HepG2 (cell line): ENCODE results near the gene ZC3H8. TPM values are rescaled to one million over a fixed set of nuclear protein-coding genes. Genes with fewer than 3 reads are reported as not detected.

ENCODE experiments used
- AHR ChIP-seq: IDR thresholded peaks from 2 replicates; pipeline ENCODE4 v1.6.1; 2018; ENCODE audit warnings: missing genetic modification reagents, missing compliant biosample characterization
- GLI4 ChIP-seq: sonication (generic); formaldehyde crosslinking; IDR thresholded peaks from 2 replicates; pipeline ENCODE4 v1.5.1; 2020; ENCODE audit warnings: missing genetic modification reagents, mild to moderate bottlenecking, moderate library complexity, borderline replicate concordance
- HES4 ChIP-seq: sonication (generic); formaldehyde crosslinking; IDR thresholded peaks from 2 replicates; pipeline ENCODE4 v1.9.0; 2021; ENCODE audit warnings: mild to moderate bottlenecking, missing genetic modification reagents, borderline replicate concordance
- HMGA1 ChIP-seq: sonication (generic); formaldehyde crosslinking; conservative IDR thresholded peaks from 2 replicates; pipeline ENCODE4 v1.4.0; 2020; ENCODE audit warnings: missing genetic modification reagents
- JUND ChIP-seq: sonication (generic); formaldehyde crosslinking; IDR thresholded peaks from 2 replicates; pipeline ENCODE4 v1.8.0; 2022; ENCODE audit warnings: mild to moderate bottlenecking, missing genetic modification reagents
- KDM1A ChIP-seq: IDR thresholded peaks from 2 replicates; pipeline ENCODE4 v1.6.1; 2016; ENCODE audit warnings: missing compliant biosample characterization
- KMT2B ChIP-seq: IDR thresholded peaks from 2 replicates; pipeline ENCODE4 v1.6.1; 2016; ENCODE audit warnings: missing genetic modification reagents, missing compliant biosample characterization
- PPARG ChIP-seq: conservative IDR thresholded peaks from 2 replicates; pipeline ENCODE4 v1.6.1; 2016; ENCODE audit warnings: missing biosample characterization, missing genetic modification reagents
- RBAK ChIP-seq: sonication (generic); formaldehyde crosslinking; IDR thresholded peaks from 2 replicates; pipeline ENCODE4 v1.5.1; 2020; ENCODE audit warnings: mild to moderate bottlenecking, missing genetic modification reagents
- SALL2 ChIP-seq: sonication (generic); formaldehyde crosslinking; IDR thresholded peaks from 2 replicates; pipeline ENCODE4 v1.8.1; 2023; ENCODE audit warnings: mild to moderate bottlenecking, missing genetic modification reagents, inconsistent platforms
- SOX5 ChIP-seq: IDR thresholded peaks from 2 replicates; pipeline ENCODE4 v1.6.1; 2016; ENCODE audit warnings: borderline replicate concordance
- SP140L ChIP-seq: sonication (generic); formaldehyde crosslinking; IDR thresholded peaks from 2 replicates; pipeline ENCODE4 v1.4.0; 2020; ENCODE audit warnings: missing genetic modification reagents, borderline replicate concordance
- TBX2 ChIP-seq: sonication (generic); formaldehyde crosslinking; IDR thresholded peaks from 2 replicates; pipeline ENCODE4 v1.5.0; 2020; ENCODE audit warnings: missing genetic modification reagents, mild to moderate bottlenecking, borderline replicate concordance
- ZMYM4 ChIP-seq: sonication (generic); formaldehyde crosslinking; IDR thresholded peaks from 2 replicates; pipeline ENCODE4 v1.8.1; 2023; ENCODE audit warnings: mild to moderate bottlenecking, missing genetic modification reagents
- ZNF776 ChIP-seq: sonication (generic); formaldehyde crosslinking; IDR thresholded peaks from 2 replicates; pipeline ENCODE4 v1.4.0; 2020; ENCODE audit warnings: mild to moderate bottlenecking, missing genetic modification reagents
- polyA plus RNA-seq, 8 experiments: library from polyadenylated mRNA; depleted of rRNA in 3 of 8; stranded (reverse) in 7 of 8; unstranded in 1 of 8; fragments of >200 nt; fragmentation: Illumina TruSeq in 4 of 8; extraction: Trizol in 4 of 8; gene quantifications; 2 replicates each; pipeline versions ENCODE4 v1.2.1 to v1.2.3, GENCODE V29; 2011 to 2016; ENCODE audit warnings: low read depth in 4 of 8, missing spikeins in 1 of 8, mixed read lengths in 1 of 8; ENCODE audit not compliant: insufficient read depth in 1 of 8
- total RNA-seq, 5 experiments: library from RNA; depleted of rRNA; stranded (reverse); fragments of >200 nt; fragmentation: Illumina TruSeq; extraction: Trizol; gene quantifications; 2 replicates each; pipeline ENCODE4 v1.2.3, GENCODE V29; 2016; ENCODE audit warnings: low read depth in 1 of 5
- TF ChIP-seq, protein P1 (sequence below): sonication (generic); formaldehyde crosslinking; IDR thresholded peaks from 2 replicates; pipeline ENCODE4 v1.8.1; 2022; ENCODE audit warnings: mild to moderate bottlenecking, missing genetic modification reagents
- TF ChIP-seq, protein P2 (sequence below): sonication (generic); formaldehyde crosslinking; IDR thresholded peaks from 2 replicates; pipeline ENCODE4 v1.5.0; 2020; ENCODE audit warnings: mild to moderate bottlenecking, missing genetic modification reagents
- TF ChIP-seq, protein P3 (sequence below), 2 experiments: IDR thresholded peaks; 2 replicates each; pipeline ENCODE4 v1.6.1; 2011 to 2012; ENCODE audit warnings: low read length in 2 of 2, borderline replicate concordance in 1 of 2, low read depth in 1 of 2, mild to moderate bottlenecking in 1 of 2, moderate library complexity in 1 of 2
- TF ChIP-seq, protein P4 (sequence below): sonication (generic); formaldehyde crosslinking; IDR thresholded peaks from 2 replicates; pipeline ENCODE4 v1.9.0; 2021; ENCODE audit warnings: missing genetic modification reagents, mild to moderate bottlenecking, borderline replicate concordance
- TF ChIP-seq, protein P5 (sequence below): sonication (generic); formaldehyde crosslinking; IDR thresholded peaks from 2 replicates; pipeline ENCODE4 v1.4.0; 2020; ENCODE audit warnings: missing genetic modification reagents; ENCODE audit errors: not compliant biosample characterization

The ZC3H8 gene
- total and polyA plus RNA-seq, 2 of the 13 experiments (the other 11 are each of a cell fraction or from before 2014, with no cell fraction given), result 4.5 to 17.0 TPM

DNA sequence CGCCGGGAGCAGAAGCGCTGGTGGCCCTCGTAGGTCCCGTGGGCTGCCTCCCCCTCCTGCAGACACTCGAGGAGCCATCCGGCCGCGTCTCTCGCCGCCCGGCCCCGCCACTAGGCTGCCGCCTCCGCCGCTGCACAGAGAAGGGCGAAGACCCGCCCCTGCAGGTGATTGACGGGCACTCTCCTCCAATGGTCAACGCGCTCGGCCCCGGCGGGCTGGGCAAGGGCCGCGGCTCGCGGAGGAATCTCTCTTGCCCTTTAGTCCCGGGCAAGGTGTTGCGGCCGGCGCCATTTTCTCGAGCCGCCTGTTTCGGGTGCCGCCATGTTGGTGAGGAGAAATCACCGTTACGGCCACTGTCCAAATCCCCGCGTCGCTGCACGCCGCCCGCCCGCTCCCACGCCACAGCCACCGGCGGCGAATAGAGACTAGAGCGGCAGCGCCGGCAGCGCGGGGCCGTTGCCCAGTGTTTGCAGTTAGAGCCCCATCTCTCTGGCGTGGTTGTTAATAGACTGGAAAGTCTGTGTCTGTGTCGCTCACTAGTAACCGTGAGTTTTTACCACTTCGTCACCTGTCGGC is 20.6 kb upstream of the ZC3H8 start, which contains the start of gene ZC3H6 (continued):
- TF ChIP-seq SALL2 (CRISPR knock-in tag) (peak; percentile 97), PPARG (CRISPR knock-in tag) (peak; percentile 72; the same call in 1 of the 2 replicates), RBAK (CRISPR knock-in tag) (peak; percentile 39; the same call in 1 of the 2 replicates), JUND (CRISPR knock-in tag) (peak; percentile 47; the same call in 1 of the 2 replicates), HES4 (CRISPR knock-in tag) (peak; percentile 85), TBX2 (CRISPR knock-in tag) (peak; percentile 97), KMT2B (CRISPR knock-in tag) (peak; percentile 96), KDM1A (peak; percentile 63), HMGA1 (CRISPR knock-in tag) (no peak), GLI4 (CRISPR knock-in tag) (peak; percentile 87; the same call in 1 of the 2 replicates), SOX5 (CRISPR knock-in tag) (peak; percentile 77; the same call in 1 of the 2 replicates), AHR (CRISPR knock-in tag) (peak; percentile 96; the same call in 1 of the 2 replicates), ZNF776 (peak; percentile 98), SP140L (CRISPR knock-in tag) (peak; percentile 27; the same call in 1 of the 2 replicates), ZMYM4 (CRISPR knock-in tag) (peak; percentile 97)
- TF ChIP-seq, protein P1, sequence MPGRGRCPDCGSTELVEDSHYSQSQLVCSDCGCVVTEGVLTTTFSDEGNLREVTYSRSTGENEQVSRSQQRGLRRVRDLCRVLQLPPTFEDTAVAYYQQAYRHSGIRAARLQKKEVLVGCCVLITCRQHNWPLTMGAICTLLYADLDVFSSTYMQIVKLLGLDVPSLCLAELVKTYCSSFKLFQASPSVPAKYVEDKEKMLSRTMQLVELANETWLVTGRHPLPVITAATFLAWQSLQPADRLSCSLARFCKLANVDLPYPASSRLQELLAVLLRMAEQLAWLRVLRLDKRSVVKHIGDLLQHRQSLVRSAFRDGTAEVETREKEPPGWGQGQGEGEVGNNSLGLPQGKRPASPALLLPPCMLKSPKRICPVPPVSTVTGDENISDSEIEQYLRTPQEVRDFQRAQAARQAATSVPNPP, result peak; percentile 99
- TF ChIP-seq, protein P2, sequence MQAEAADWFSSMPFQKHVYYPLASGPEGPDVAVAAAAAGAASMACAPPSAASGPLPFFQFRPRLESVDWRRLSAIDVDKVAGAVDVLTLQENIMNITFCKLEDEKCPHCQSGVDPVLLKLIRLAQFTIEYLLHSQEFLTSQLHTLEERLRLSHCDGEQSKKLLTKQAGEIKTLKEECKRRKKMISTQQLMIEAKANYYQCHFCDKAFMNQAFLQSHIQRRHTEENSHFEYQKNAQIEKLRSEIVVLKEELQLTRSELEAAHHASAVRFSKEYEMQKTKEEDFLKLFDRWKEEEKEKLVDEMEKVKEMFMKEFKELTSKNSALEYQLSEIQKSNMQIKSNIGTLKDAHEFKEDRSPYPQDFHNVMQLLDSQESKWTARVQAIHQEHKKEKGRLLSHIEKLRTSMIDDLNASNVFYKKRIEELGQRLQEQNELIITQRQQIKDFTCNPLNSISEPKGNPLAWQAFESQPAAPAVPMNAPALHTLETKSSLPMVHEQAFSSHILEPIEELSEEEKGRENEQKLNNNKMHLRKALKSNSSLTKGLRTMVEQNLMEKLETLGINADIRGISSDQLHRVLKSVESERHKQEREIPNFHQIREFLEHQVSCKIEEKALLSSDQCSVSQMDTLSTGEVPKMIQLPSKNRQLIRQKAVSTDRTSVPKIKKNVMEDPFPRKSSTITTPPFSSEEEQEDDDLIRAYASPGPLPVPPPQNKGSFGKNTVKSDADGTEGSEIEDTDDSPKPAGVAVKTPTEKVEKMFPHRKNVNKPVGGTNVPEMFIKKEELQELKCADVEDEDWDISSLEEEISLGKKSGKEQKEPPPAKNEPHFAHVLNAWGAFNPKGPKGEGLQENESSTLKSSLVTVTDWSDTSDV (CRISPR knock-in tag), result peak; percentile 95
- TF ChIP-seq, protein P3, sequence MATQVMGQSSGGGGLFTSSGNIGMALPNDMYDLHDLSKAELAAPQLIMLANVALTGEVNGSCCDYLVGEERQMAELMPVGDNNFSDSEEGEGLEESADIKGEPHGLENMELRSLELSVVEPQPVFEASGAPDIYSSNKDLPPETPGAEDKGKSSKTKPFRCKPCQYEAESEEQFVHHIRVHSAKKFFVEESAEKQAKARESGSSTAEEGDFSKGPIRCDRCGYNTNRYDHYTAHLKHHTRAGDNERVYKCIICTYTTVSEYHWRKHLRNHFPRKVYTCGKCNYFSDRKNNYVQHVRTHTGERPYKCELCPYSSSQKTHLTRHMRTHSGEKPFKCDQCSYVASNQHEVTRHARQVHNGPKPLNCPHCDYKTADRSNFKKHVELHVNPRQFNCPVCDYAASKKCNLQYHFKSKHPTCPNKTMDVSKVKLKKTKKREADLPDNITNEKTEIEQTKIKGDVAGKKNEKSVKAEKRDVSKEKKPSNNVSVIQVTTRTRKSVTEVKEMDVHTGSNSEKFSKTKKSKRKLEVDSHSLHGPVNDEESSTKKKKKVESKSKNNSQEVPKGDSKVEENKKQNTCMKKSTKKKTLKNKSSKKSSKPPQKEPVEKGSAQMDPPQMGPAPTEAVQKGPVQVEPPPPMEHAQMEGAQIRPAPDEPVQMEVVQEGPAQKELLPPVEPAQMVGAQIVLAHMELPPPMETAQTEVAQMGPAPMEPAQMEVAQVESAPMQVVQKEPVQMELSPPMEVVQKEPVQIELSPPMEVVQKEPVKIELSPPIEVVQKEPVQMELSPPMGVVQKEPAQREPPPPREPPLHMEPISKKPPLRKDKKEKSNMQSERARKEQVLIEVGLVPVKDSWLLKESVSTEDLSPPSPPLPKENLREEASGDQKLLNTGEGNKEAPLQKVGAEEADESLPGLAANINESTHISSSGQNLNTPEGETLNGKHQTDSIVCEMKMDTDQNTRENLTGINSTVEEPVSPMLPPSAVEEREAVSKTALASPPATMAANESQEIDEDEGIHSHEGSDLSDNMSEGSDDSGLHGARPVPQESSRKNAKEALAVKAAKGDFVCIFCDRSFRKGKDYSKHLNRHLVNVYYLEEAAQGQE (IDR thresholded peaks at IDR 0.05; ENCODE audit: borderline replicate concordance in 1 of 2, low read depth in 1 of 2, low read length in 2 of 2), result peak in 1 of 2 experiments; percentile 78; a peak in 2 of 4 replicates
- TF ChIP-seq, protein P4, sequence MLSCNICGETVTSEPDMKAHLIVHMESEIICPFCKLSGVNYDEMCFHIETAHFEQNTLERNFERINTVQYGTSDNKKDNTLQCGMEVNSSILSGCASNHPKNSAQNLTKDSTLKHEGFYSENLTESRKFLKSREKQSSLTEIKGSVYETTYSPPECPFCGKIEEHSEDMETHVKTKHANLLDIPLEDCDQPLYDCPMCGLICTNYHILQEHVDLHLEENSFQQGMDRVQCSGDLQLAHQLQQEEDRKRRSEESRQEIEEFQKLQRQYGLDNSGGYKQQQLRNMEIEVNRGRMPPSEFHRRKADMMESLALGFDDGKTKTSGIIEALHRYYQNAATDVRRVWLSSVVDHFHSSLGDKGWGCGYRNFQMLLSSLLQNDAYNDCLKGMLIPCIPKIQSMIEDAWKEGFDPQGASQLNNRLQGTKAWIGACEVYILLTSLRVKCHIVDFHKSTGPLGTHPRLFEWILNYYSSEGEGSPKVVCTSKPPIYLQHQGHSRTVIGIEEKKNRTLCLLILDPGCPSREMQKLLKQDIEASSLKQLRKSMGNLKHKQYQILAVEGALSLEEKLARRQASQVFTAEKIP (CRISPR knock-in tag), result no peak
- TF ChIP-seq, protein P5, sequence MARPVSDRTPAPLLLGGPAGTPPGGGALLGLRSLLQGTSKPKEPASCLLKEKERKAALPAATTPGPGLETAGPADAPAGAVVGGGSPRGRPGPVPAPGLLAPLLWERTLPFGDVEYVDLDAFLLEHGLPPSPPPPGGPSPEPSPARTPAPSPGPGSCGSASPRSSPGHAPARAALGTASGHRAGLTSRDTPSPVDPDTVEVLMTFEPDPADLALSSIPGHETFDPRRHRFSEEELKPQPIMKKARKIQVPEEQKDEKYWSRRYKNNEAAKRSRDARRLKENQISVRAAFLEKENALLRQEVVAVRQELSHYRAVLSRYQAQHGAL (CRISPR knock-in tag), result peak; percentile 69
